Hepatocyte (in vitro differentiated cells): ENCODE measurements around the gene ATOH8. TPM values are rescaled to one million over a fixed set of nuclear protein-coding genes. Genes with fewer than 3 reads are reported as not detected.

Experiments
- DNase-seq: peaks from one replicate; pipeline ENCODE4 v3.0.0-alpha.2; 2016; ENCODE audit warnings: low spot score
- H2AFZ ChIP-seq: fragments of 200-600 bp; sonication (generic); 2 replicates; pipeline ENCODE4 v1.6.0; 2016; ENCODE audit warnings: antibody characterized with exemption, mild to moderate bottlenecking
- H3K27ac ChIP-seq: fragments of 200-600 bp; sonication (generic); 2 replicates; pipeline ENCODE4 v1.5.1; 2016; ENCODE audit warnings: mild to moderate bottlenecking
- H3K27me3 ChIP-seq: fragments of 200-600 bp; sonication (generic); 2 replicates; pipeline ENCODE4 v1.6.1; 2016
- H3K36me3 ChIP-seq: fragments of 200-600 bp; sonication (generic); replicated peaks from 2 replicates; pipeline ENCODE4 v1.5.1; 2016; ENCODE audit warnings: low read depth; ENCODE audit not compliant: insufficient read depth
- H3K4me1 ChIP-seq: fragments of 200-600 bp; sonication (generic); 2 replicates; pipeline ENCODE4 v1.5.1; 2016; ENCODE audit warnings: mild to moderate bottlenecking, moderate library complexity; ENCODE audit not compliant: insufficient read depth
- H3K4me2 ChIP-seq: fragments of 200-600 bp; sonication (generic); 2 replicates; pipeline ENCODE4 v1.6.0; 2016
- H3K4me3 ChIP-seq: fragments of 200-600 bp; sonication (generic); 2 replicates; pipeline ENCODE4 v1.5.1; 2016; ENCODE audit warnings: mild to moderate bottlenecking
- H3K79me2 ChIP-seq: fragments of 200-600 bp; sonication (generic); 2 replicates; pipeline ENCODE4 v1.6.0; 2017; ENCODE audit warnings: mild to moderate bottlenecking
- H3K9me2 ChIP-seq: fragments of 200-600 bp; sonication (generic); replicated peaks from 2 replicates; pipeline ENCODE4 v1.6.0; 2017; ENCODE audit warnings: mild to moderate bottlenecking; ENCODE audit not compliant: insufficient read depth
- H3K9me3 ChIP-seq: fragments of 200-600 bp; sonication (generic); 2 replicates; pipeline ENCODE4 v1.5.1; 2016; ENCODE audit warnings: low read depth, mild to moderate bottlenecking
- H4K20me1 ChIP-seq: fragments of 200-600 bp; sonication (generic); 2 replicates; pipeline ENCODE4 v1.6.0; 2016; ENCODE audit warnings: mild to moderate bottlenecking; ENCODE audit not compliant: insufficient read depth, poor library complexity, severe bottlenecking
- CTCF ChIP-seq: fragments of 200-600 bp; sonication (generic); IDR thresholded peaks from 2 replicates; pipeline ENCODE4 v1.5.1; 2016; ENCODE audit warnings: antibody characterized with exemption, mild to moderate bottlenecking; ENCODE audit not compliant: poor library complexity
- EZH2 ChIP-seq: fragments of 200-600 bp; sonication (generic); IDR thresholded peaks from 2 replicates; pipeline ENCODE4 v1.6.1; 2016; ENCODE audit warnings: antibody characterized with exemption, mild to moderate bottlenecking, borderline replicate concordance
- EZH2phosphoT487 ChIP-seq: fragments of 200-600 bp; sonication (generic); IDR thresholded peaks from one replicate; pipeline ENCODE4 v1.6.1; 2018; ENCODE audit warnings: antibody characterized with exemption, mild to moderate bottlenecking, low read depth, moderate library complexity; ENCODE audit not compliant: unreplicated experiment, severe bottlenecking
- WGBS: methylation state at CpG from one replicate; pipeline ENCODE4 v1.1.6; 2016; ENCODE audit warnings: low lambda C conversion rate; ENCODE audit errors: missing lambda C conversion rate; 5-methylcytosine and 5-hydroxymethylcytosine counted together
- polyA plus RNA-seq: library from polyadenylated mRNA; unstranded; fragments of >200 nt; fragmentation: Nextera tagmentation; extraction: Ambion mirVana; gene quantifications from 2 replicates; pipeline ENCODE4 v1.2.1, GENCODE V29; 2016
- total RNA-seq: library from RNA; depleted of rRNA; stranded (reverse); fragments of >200 nt; gene quantifications from 2 replicates; pipeline ENCODE4 v1.2.3, GENCODE V29; 2014

The ATOH8 gene
- total and polyA plus RNA-seq, 2 experiments from 2014 or later, result 1.3 to 2.0 TPM

GRCh38 chr2:85768713-85769112 is 14.9 kb downstream of the ATOH8 start:
- peak overlapping the region; percentile 9 for H3K4me2 ChIP-seq

DNA sequence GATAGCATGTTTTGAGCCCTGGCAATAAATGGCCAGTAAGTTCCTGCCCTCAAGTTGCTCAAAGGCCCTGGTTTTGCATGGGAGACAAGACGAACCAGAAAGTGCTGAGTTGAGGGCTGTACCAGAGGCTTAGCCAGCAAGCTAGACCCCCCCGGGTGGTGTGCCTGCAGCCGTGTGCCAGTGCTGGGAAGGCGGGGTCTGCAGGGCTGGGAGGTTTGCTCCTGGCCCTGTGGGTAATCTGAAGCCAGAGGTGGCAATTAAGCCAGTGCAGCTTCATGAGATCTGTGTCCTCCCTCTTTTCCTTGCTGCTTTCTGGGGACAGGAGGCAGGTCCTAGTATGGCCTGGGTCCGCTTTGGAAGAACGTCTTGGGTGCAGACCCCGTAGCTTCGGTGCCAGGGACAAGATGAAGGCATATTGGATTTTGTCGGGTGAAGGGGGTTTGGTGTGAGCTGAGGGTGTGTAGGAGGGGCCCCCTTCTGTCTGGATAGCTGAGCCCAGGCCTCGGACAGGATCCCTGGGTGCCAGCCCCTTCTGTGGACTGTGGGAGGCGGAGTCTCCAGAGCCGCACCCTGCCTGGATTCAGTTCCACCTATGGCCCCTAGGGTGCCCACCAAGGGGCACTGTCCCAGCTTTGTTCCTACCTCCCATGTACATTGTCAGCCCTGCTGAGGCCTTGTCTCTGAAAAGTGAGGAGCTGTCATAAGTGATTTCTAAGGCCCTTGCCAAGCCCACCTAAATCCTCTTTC is 15.6 kb downstream of the ATOH8 start:
- Histone ChIP-seq H3K9me3 (no peaks in the 10 kb centered on the region), H3K79me2 (no peaks in the 10 kb centered on the region), H3K4me3 (no peak overlapping the region), H3K4me1 (peaks cover 55% of the 10 kb centered on the region), H3K9me2 (no peaks in the 10 kb centered on the region), H2AFZ (no peak overlapping the region), H4K20me1 (no peaks in the 10 kb centered on the region), H3K27ac (peak overlapping the region; percentile 5), H3K27me3 (peaks cover 16% of the 10 kb centered on the region), H3K4me2 (no peak overlapping the region), H3K36me3 (no peaks in the 10 kb centered on the region)
- DNase-seq, result no peak
- TF ChIP-seq EZH2phosphoT487 (no peak), CTCF (peak; percentile 14), EZH2 (no peak)
- 78% methylated on average over 12 of the region's 12 CpGs for WGBS

More at GRCh38 chr2:85768713-85769112, 14.9 kb downstream of the ATOH8 start:
- no peaks in the 10 kb centered on the region for H3K79me2 ChIP-seq
- no peak for TF ChIP-seq CTCF
- TF ChIP-seq EZH2, result no peak
- TF ChIP-seq EZH2phosphoT487, result no peak
- no peak overlapping the region for H2AFZ ChIP-seq
- H3K27ac ChIP-seq, result peak overlapping the region; percentile 5
- WGBS, result 57% methylated on average over 8 of the region's 8 CpGs
- peak; percentile 78 for DNase-seq
- H3K36me3 ChIP-seq, result no peaks in the 10 kb centered on the region
- no peaks in the 10 kb centered on the region for H3K9me3 ChIP-seq
- no peaks in the 10 kb centered on the region for H3K9me2 ChIP-seq
- peaks cover 49% of the 10 kb centered on the region for H3K4me1 ChIP-seq
- H3K4me3 ChIP-seq, result no peak overlapping the region
- no peaks in the 10 kb centered on the region for H4K20me1 ChIP-seq
- peaks cover 17% of the 10 kb centered on the region for H3K27me3 ChIP-seq

- Histone ChIP-seq H3K27ac (no peak overlapping the region), H3K79me2 (no peaks in the 10 kb centered on the region), H2AFZ (no peak overlapping the region), H3K4me3 (no peak overlapping the region), H3K9me3 (no peaks in the 10 kb centered on the region), H3K36me3 (no peaks in the 10 kb centered on the region), H4K20me1 (no peaks in the 10 kb centered on the region), H3K9me2 (no peaks in the 10 kb centered on the region), H3K4me2 (no peak overlapping the region), H3K4me1 (peaks cover 55% of the 10 kb centered on the region), H3K27me3 (peaks cover 10% of the 10 kb centered on the region)
- 89% methylated on average over 7 of the region's 7 CpGs for WGBS
- no peak for DNase-seq
- peak; percentile 1 for TF ChIP-seq CTCF
- TF ChIP-seq EZH2, result no peak
Observed at GRCh38 chr2:85769983-85770362, 16.2 kb downstream of the ATOH8 start.
